Hepatocyte (in vitro differentiated cells): ENCODE results near the gene FAM210A. TPM values are rescaled to one million over a fixed set of nuclear protein-coding genes. Genes with fewer than 3 reads are reported as not detected.

Source experiments
- DNase-seq: peaks from one replicate; pipeline ENCODE4 v3.0.0-alpha.2; 2016; ENCODE audit warnings: low spot score
- H2AFZ ChIP-seq: fragments of 200-600 bp; sonication (generic); 2 replicates; pipeline ENCODE4 v1.6.0; 2016; ENCODE audit warnings: antibody characterized with exemption, mild to moderate bottlenecking
- H3K27ac ChIP-seq: fragments of 200-600 bp; sonication (generic); 2 replicates; pipeline ENCODE4 v1.5.1; 2016; ENCODE audit warnings: mild to moderate bottlenecking
- H3K27me3 ChIP-seq: fragments of 200-600 bp; sonication (generic); 2 replicates; pipeline ENCODE4 v1.6.1; 2016
- H3K36me3 ChIP-seq: fragments of 200-600 bp; sonication (generic); replicated peaks from 2 replicates; pipeline ENCODE4 v1.5.1; 2016; ENCODE audit warnings: low read depth; ENCODE audit not compliant: insufficient read depth
- H3K4me1 ChIP-seq: fragments of 200-600 bp; sonication (generic); 2 replicates; pipeline ENCODE4 v1.5.1; 2016; ENCODE audit warnings: mild to moderate bottlenecking, moderate library complexity; ENCODE audit not compliant: insufficient read depth
- H3K4me2 ChIP-seq: fragments of 200-600 bp; sonication (generic); 2 replicates; pipeline ENCODE4 v1.6.0; 2016
- H3K4me3 ChIP-seq: fragments of 200-600 bp; sonication (generic); 2 replicates; pipeline ENCODE4 v1.5.1; 2016; ENCODE audit warnings: mild to moderate bottlenecking
- H3K79me2 ChIP-seq: fragments of 200-600 bp; sonication (generic); 2 replicates; pipeline ENCODE4 v1.6.0; 2017; ENCODE audit warnings: mild to moderate bottlenecking
- H3K9me2 ChIP-seq: fragments of 200-600 bp; sonication (generic); replicated peaks from 2 replicates; pipeline ENCODE4 v1.6.0; 2017; ENCODE audit warnings: mild to moderate bottlenecking; ENCODE audit not compliant: insufficient read depth
- H3K9me3 ChIP-seq: fragments of 200-600 bp; sonication (generic); 2 replicates; pipeline ENCODE4 v1.5.1; 2016; ENCODE audit warnings: low read depth, mild to moderate bottlenecking
- H4K20me1 ChIP-seq: fragments of 200-600 bp; sonication (generic); 2 replicates; pipeline ENCODE4 v1.6.0; 2016; ENCODE audit warnings: mild to moderate bottlenecking; ENCODE audit not compliant: insufficient read depth, poor library complexity, severe bottlenecking
- CTCF ChIP-seq: fragments of 200-600 bp; sonication (generic); IDR thresholded peaks from 2 replicates; pipeline ENCODE4 v1.5.1; 2016; ENCODE audit warnings: antibody characterized with exemption, mild to moderate bottlenecking; ENCODE audit not compliant: poor library complexity
- EZH2 ChIP-seq: fragments of 200-600 bp; sonication (generic); IDR thresholded peaks from 2 replicates; pipeline ENCODE4 v1.6.1; 2016; ENCODE audit warnings: antibody characterized with exemption, mild to moderate bottlenecking, borderline replicate concordance
- EZH2phosphoT487 ChIP-seq: fragments of 200-600 bp; sonication (generic); IDR thresholded peaks from one replicate; pipeline ENCODE4 v1.6.1; 2018; ENCODE audit warnings: antibody characterized with exemption, mild to moderate bottlenecking, low read depth, moderate library complexity; ENCODE audit not compliant: unreplicated experiment, severe bottlenecking
- WGBS: methylation state at CpG from one replicate; pipeline ENCODE4 v1.1.6; 2016; ENCODE audit warnings: low lambda C conversion rate; ENCODE audit errors: missing lambda C conversion rate; 5-methylcytosine and 5-hydroxymethylcytosine counted together
- polyA plus RNA-seq: library from polyadenylated mRNA; unstranded; fragments of >200 nt; fragmentation: Nextera tagmentation; extraction: Ambion mirVana; gene quantifications from 2 replicates; pipeline ENCODE4 v1.2.1, GENCODE V29; 2016
- total RNA-seq: library from RNA; depleted of rRNA; stranded (reverse); fragments of >200 nt; gene quantifications from 2 replicates; pipeline ENCODE4 v1.2.3, GENCODE V29; 2014

Gene FAM210A
- total and polyA plus RNA-seq, 2 experiments from 2014 or later: 13.9 to 20.6 TPM

GRCh38 chr18:13629841-13630715, 96.3 kb downstream of the FAM210A start:
- H2AFZ ChIP-seq: no peak overlapping the region
- WGBS: 50% methylated on average over 8 of the region's 8 CpGs
- H3K36me3 ChIP-seq: no peaks in the 10 kb centered on the region
- H3K4me3 ChIP-seq: no peak overlapping the region
- TF ChIP-seq CTCF (peak; percentile 81), EZH2phosphoT487 (no peak)
- H3K4me1 ChIP-seq: peaks cover 6% of the 10 kb centered on the region
- DNase-seq: peak; percentile 82
- no peaks in the 10 kb centered on the region for H3K9me2 ChIP-seq
- no peaks in the 10 kb centered on the region for H3K9me3 ChIP-seq
- H3K27me3 ChIP-seq: no peaks in the 10 kb centered on the region
- no peaks in the 10 kb centered on the region for H4K20me1 ChIP-seq
- H3K4me2 ChIP-seq: peak overlapping the region; percentile 47
- peak overlapping the region; percentile 13 for H3K27ac ChIP-seq
- no peaks in the 10 kb centered on the region for H3K79me2 ChIP-seq

GRCh38 chr18:13628211-13628610, 98.1 kb downstream of the FAM210A start:
- Histone ChIP-seq H3K4me3 (no peak overlapping the region), H3K9me3 (no peaks in the 10 kb centered on the region), H3K4me2 (no peak overlapping the region), H3K79me2 (no peaks in the 10 kb centered on the region), H4K20me1 (no peaks in the 10 kb centered on the region), H3K4me1 (peaks cover 6% of the 10 kb centered on the region), H3K27me3 (no peaks in the 10 kb centered on the region), H3K9me2 (no peaks in the 10 kb centered on the region), H3K36me3 (no peaks in the 10 kb centered on the region), H2AFZ (no peak overlapping the region), H3K27ac (no peak overlapping the region)
- no peak for DNase-seq
- TF ChIP-seq EZH2: no peak
- no peak for TF ChIP-seq EZH2phosphoT487
- WGBS: 81% methylated on average over 9 of the region's 9 CpGs

- Histone ChIP-seq H3K36me3 (no peaks in the 10 kb centered on the region), H3K4me2 (no peak overlapping the region), H3K27ac (no peak overlapping the region), H2AFZ (no peak overlapping the region), H3K9me3 (no peaks in the 10 kb centered on the region), H3K4me1 (peaks cover 6% of the 10 kb centered on the region), H3K4me3 (no peak overlapping the region), H3K9me2 (no peaks in the 10 kb centered on the region), H4K20me1 (no peaks in the 10 kb centered on the region), H3K27me3 (no peaks in the 10 kb centered on the region), H3K79me2 (no peaks in the 10 kb centered on the region)
- no peak for DNase-seq
- TF ChIP-seq CTCF: no peak
- no peak for TF ChIP-seq EZH2phosphoT487
- TF ChIP-seq EZH2: no peak
- WGBS: 93% methylated on average over 8 of the region's 8 CpGs
Measured at GRCh38 chr18:13627639-13628038, 98.7 kb downstream of the FAM210A start.

- TF ChIP-seq EZH2 (no peak), EZH2phosphoT487 (no peak), CTCF (no peak)
- Histone ChIP-seq H2AFZ (no peak overlapping the region), H3K9me3 (no peaks in the 10 kb centered on the region), H4K20me1 (no peaks in the 10 kb centered on the region), H3K27ac (no peak overlapping the region), H3K4me1 (peaks cover 6% of the 10 kb centered on the region), H3K4me2 (no peak overlapping the region), H3K36me3 (no peaks in the 10 kb centered on the region), H3K9me2 (no peaks in the 10 kb centered on the region), H3K4me3 (no peak overlapping the region), H3K27me3 (no peaks in the 10 kb centered on the region), H3K79me2 (no peaks in the 10 kb centered on the region)
- 77% methylated on average over 2 of the region's 2 CpGs for WGBS
- DNase-seq: no peak
Measured at GRCh38 chr18:13626544-13626908, 99.8 kb downstream of the FAM210A start.
